Memory B cell (primary cell): ENCODE measurements around the gene CARS2.

Experiments used
- ATAC-seq: fragments of 150-1000 bp; cut with Tn5 transposase; 2 replicates; pipeline ENCODE4 v1.10.0; 2021; ENCODE audit warnings: low read depth, mild to moderate bottlenecking, moderate library complexity
- DNase-seq, 2 donors: peaks; one replicate each; pipeline ENCODE4 v3.0.0; 2022; ENCODE audit warnings: low spot score in 2 of 2
- H3K27ac Mint-ChIP-seq: one replicate; pipeline ENCODE4 v1.8.0; 2022; ENCODE audit warnings: mild to moderate bottlenecking, moderate library complexity, mixed read lengths
- H3K27me3 Mint-ChIP-seq: one replicate; pipeline ENCODE4 v1.8.0; 2022; ENCODE audit warnings: mixed read lengths
- H3K36me3 Mint-ChIP-seq: one replicate; pipeline ENCODE4 v1.8.0; 2022; ENCODE audit warnings: mild to moderate bottlenecking, mixed read lengths
- H3K4me1 Mint-ChIP-seq: one replicate; pipeline ENCODE4 v1.8.0; 2022; ENCODE audit warnings: mixed read lengths
- H3K4me3 Mint-ChIP-seq: one replicate; pipeline ENCODE4 v1.8.0; 2022; ENCODE audit warnings: mild to moderate bottlenecking, moderate library complexity, mixed read lengths
- H3K9me3 Mint-ChIP-seq: one replicate; pipeline ENCODE4 v1.8.0; 2022; ENCODE audit warnings: mixed read lengths

Gene CARS2

DNA sequence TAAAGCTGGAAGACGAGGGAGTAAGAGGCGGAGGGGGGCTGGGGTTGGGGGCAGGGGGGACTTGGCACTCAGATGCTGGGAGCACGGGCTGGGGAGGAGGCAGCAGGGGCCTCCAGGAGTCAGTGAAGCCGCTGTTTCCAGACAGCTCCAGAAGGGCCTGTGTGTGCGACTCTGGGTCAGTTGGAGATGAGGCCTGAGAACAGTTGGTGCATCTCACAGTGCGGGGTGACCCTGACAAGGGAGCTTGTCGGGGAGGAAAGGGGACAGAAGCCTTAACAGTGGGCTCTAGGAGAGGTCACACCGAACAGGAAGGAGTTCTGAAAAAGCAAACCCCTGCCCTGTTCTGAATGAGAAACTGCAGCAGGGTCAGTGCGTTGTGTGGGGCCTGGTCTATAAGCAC is 79.4 kb downstream of the CARS2 start:
- H3K27ac Mint-ChIP-seq, result no peak overlapping the region
- ATAC-seq (no peak), DNase-seq (no peak)
- H3K36me3 Mint-ChIP-seq, result peaks cover 32% of the 10 kb centered on the region
- H3K27me3 Mint-ChIP-seq, result no peaks in the 10 kb centered on the region
- no peak overlapping the region for H3K4me3 Mint-ChIP-seq
- no peaks in the 10 kb centered on the region for H3K9me3 Mint-ChIP-seq
- peaks cover 15% of the 10 kb centered on the region for H3K4me1 Mint-ChIP-seq

DNA sequence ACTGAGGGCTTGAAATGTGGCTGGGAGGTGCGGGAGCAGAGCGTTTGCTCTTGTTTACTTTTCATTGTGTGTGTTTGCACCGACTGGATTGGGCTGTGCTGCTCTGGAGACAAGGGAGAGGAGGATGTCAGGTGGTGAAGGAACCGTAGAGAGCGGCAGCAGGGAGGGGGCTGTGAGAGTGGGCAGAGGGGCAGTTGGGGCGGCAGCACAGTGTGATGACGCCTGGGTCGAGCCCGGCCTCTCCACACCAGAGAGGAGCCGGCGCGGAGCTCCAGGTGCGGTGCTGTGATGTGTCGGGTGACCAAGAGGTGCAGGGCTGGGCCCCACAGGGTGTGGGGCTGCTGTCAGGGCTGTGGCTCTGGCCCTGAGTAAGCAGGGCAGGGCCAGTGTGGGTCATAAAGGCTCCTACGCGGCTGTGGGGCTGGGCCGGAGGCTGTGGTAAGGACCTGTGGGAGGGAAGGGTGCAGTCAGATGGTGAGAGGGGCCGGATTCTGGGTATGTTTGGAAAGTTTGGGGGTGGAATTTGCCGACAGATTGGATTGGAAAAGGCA is 80.1 kb downstream of the CARS2 start:
- no peak for ATAC-seq

DNA sequence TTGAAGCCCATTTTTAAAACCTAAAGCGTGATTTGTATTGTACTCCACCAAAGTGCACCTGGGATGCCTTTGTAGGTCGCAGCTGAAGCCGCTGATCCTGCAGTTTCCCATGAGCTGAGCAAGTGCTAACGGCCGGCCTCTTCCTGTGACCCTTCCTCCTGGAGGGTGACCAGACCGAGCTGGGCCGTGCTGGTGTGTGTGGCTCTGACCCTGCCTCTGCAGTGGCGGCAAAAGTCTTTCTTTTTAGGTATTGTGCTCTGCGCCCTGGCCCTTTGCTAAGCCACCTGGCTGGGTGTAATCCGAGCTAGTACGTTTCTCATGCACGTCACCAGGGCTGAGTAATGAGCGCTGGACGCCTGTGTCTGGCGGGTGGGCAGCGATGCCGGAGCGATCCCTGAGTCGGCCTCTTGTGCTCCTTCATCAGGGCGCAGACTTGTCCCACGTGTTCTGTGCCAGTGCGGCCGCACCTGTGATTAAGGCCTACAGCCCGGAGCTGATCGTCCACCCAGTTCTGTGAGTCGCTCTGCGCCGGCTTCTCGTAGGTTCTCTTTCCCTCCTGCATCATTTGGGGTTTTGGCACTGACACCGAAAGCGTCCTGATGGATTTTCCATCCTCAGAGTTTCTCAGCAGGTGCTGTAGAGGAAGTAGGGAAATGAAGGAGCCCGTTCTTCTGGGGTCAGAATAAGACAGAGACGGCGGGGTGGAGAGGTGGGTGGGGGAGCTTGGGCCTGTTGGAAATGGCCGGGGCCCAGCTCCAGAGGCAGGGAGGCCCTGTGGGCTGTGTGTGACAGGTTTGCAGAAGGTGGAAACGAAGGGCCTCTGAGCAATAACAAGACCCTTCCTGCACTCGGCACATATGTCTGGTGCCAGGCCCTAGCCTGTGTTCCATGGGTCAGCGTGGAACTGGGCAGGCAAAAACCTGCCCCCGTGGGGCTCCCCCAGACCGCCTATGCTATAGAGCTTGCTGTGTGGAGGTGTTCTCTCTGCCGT is 80.9 kb downstream of the CARS2 start:
- H3K27me3 Mint-ChIP-seq, result no peaks in the 10 kb centered on the region
- no peak for ATAC-seq
- no peak for DNase-seq
- H3K27ac Mint-ChIP-seq, result peak overlapping the region; percentile 3
- no peaks in the 10 kb centered on the region for H3K9me3 Mint-ChIP-seq
- peaks cover 27% of the 10 kb centered on the region for H3K36me3 Mint-ChIP-seq
- H3K4me3 Mint-ChIP-seq, result no peak overlapping the region
- peaks cover 14% of the 10 kb centered on the region for H3K4me1 Mint-ChIP-seq

More for the DNA sequence above, 80.1 kb downstream of the CARS2 start:
- peaks cover 14% of the 10 kb centered on the region for H3K4me1 Mint-ChIP-seq
- H3K27me3 Mint-ChIP-seq, result no peaks in the 10 kb centered on the region
- no peaks in the 10 kb centered on the region for H3K9me3 Mint-ChIP-seq
- peaks cover 32% of the 10 kb centered on the region for H3K36me3 Mint-ChIP-seq
- H3K4me3 Mint-ChIP-seq, result no peak overlapping the region
- peak overlapping the region; percentile 3 for H3K27ac Mint-ChIP-seq
- DNase-seq, result no peak

DNA sequence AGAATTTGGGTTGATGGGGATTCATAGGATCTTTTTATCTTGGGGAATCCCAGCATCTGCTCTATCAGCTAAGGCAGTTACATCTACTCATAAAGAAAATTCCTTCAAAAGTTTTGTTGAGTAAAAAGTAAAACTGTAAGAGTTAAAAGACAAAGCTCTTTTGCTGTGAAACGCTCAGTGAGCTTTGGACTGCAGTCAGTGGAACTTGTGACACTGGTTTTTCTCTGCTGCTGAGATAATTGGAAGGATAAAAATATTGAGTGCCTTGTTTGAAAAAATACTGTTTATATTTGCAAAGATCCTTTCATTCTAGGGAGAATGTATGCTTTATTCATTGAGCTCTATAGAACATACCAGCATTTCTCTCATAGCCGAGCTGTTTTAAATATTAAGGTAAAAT is 85.3 kb downstream of the CARS2 start:
- no peak overlapping the region for H3K4me3 Mint-ChIP-seq
- DNase-seq, result no peak
- peaks cover 14% of the 10 kb centered on the region for H3K4me1 Mint-ChIP-seq

DNA sequence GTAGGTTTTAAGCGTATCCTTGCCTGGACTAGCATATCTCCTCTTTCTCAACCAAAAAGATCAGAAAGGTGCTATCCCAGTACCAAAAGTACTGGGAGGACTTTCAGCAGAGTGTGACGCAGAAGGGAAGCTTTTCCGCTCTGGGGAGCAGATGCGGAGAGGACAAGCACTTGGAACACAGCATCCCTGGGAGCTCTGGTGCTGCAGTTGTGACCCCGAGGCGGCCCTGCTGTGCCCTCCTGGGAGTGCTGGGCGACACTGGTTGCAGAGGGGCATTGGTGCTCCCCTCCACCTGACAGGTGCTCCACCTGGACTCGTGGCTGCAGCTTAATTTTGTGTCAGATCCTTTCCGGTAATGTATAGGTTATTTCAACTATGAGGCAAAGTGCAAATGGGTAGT is 87.1 kb downstream of the CARS2 start:
- DNase-seq, result no peak
- H3K4me3 Mint-ChIP-seq, result no peak overlapping the region
- peaks cover 7% of the 10 kb centered on the region for H3K36me3 Mint-ChIP-seq
- peaks cover 14% of the 10 kb centered on the region for H3K4me1 Mint-ChIP-seq
- no peaks in the 10 kb centered on the region for H3K27me3 Mint-ChIP-seq
- no peak overlapping the region for H3K27ac Mint-ChIP-seq
- ATAC-seq, result no peak
- H3K9me3 Mint-ChIP-seq, result no peaks in the 10 kb centered on the region

More for the DNA sequence above, 85.3 kb downstream of the CARS2 start:
- Mint-ChIP-seq H3K27ac (no peak overlapping the region), H3K27me3 (no peaks in the 10 kb centered on the region), H3K36me3 (peaks cover 7% of the 10 kb centered on the region), H3K9me3 (no peaks in the 10 kb centered on the region)
- ATAC-seq, result no peak

DNA sequence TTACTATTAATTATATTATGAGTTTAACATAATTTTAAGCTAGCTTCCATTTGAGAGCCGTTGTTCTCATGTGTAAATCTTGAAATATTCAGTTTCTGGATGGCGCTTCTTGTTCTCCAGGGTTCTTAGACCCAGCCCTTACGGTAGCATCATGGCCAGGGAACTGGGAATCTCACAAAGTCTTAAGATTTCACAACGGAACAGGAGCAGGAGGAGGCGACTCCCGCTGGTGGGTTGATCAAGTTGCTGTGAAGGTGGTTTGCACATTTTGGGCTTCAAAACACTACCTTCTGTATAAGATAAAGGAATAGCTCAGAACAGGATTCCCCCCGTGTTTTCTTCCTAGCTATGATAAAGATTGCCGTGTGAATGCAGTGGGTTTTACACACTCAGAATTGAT is 87.7 kb downstream of the CARS2 start:
- no peak overlapping the region for H3K27ac Mint-ChIP-seq
- no peak overlapping the region for H3K4me3 Mint-ChIP-seq
- no peaks in the 10 kb centered on the region for H3K27me3 Mint-ChIP-seq
- peaks cover 14% of the 10 kb centered on the region for H3K4me1 Mint-ChIP-seq
- ATAC-seq (no peak), DNase-seq (no peak)
- H3K9me3 Mint-ChIP-seq, result no peaks in the 10 kb centered on the region
- peaks cover 7% of the 10 kb centered on the region for H3K36me3 Mint-ChIP-seq

DNA sequence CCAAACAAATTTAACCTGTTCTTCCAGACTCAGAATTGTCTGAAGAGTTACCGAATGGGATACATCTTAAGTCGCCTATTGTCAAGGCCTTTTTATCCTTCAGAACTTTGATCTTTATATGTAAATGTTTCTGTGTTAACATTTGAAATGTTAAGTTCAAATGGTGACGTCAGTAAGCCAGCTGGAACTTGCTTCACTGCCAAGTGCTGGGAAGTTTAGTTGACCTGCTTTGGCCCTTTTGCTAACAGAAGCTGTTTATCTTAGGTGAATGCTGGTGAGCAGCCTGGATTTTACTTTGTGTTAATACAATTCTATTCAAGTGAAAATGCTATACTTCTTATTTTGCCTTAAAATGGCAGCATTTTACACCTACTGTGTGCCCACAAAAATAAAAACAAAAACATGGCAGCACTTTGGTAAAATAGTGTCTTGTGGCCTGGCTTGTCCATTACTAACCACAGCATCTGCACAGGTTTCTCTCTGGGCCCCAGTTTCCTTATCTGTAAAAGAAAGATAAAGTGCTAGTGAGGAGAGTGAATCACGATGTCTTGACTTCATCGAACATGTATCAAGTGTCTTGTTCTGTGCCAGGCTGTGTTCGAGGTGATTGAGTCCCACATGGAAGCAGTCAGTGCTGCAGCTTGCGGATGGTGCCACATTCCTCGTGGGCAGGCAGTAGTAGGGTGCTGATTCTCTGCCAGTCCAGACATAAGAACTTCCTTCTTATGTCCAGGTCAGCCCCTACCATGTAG is 88.4 kb downstream of the CARS2 start:
- Mint-ChIP-seq H3K9me3 (no peaks in the 10 kb centered on the region), H3K27ac (no peak overlapping the region), H3K4me1 (peaks cover 10% of the 10 kb centered on the region), H3K27me3 (no peaks in the 10 kb centered on the region), H3K36me3 (peaks cover 2% of the 10 kb centered on the region), H3K4me3 (no peak overlapping the region)
- ATAC-seq (no peak), DNase-seq (no peak)

DNA sequence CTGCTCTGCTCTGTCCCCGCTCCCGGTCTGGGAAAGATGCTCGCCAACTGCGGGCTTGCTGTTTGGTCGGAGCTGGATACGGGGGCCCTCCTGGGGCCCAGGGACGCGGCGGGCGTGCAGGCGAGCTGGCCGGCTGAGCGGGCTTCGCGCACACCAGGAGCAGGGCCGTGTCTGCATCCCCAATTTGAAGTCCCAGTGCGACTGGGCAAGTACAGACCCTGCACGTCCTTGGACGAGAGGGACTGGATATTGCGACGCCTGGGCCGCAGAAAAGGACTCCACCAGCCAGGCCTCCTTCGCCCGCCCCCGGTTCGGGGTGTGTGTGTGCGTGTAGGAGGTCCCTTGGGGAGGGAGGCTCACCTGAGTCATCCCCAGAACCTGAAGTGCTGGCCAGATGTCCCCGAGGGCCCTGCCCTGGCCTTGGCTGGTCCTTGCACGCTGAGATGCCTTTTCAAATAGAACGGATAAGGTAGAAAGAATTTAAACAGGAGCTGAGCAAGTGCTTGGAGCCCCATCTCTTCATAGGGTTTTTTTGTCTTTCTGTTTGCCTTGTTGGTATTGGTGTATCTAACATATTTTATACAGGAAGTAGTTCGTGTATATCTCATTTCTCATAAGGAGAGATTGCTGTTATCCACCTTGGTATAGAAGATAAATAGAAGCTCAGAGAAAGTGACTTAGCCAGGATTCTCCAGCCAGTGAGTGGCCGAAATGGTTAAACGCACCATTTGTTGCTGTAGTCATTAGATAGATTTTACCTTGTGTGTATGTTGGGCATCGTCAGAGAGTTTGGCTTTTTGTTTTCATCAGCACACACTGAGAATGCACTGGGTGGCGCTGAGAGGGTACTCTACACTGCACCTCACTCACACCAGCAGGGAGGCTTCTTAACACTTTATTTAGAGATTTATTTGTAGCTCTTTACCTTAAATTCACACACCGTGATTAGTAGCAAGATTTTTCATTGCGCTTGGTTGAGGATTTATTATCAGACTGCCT is 89.5 kb downstream of the CARS2 start:
- DNase-seq, result peak; percentile 14 to 27

DNA sequence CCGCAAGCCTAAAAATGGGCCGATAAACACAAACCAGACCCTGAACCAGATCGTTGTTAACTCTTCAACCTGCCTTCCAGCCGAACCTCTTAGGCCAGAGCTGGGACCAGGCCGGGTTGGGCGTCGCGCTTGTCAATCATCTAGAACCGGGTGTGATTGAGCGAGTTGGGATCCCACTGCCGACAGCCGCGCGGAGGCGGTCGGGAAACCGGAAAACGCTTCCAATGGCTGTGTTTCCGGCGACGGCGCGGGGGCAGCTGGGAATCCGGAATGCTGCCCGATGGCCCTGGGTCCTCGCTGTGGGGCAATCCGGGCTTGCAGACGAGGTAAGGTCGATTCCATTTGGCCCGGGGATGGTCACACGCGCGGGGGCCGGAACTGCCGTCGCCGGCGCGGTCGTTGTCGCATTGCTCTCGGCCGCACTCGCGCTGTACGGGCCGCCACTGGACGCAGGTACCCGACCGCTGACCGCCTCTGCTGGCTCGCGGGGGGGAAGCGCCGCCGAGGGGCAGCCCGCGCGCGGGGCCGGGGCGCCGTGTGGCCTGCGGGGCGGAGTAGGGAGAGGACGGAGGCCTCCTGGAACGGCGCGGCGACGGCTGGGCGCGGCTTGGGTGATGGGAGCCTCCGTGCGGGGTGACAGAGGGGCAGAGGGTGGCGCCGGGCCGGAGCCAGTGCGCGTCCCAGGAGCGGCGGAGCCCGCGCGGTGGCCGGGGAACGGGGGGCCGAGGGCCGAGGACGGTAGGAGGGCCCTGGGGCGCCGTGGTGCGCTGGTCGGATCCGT is 90.4 kb downstream of the CARS2 start, which contains the start of gene NAXD:
Gene NAXD, plus strand, starts transcription at position 224 of the 781 bp plus-strand sequence. Its CDS starts 57 bp downstream, at position 281.
- Mint-ChIP-seq H3K27me3 (no peaks in the 10 kb centered on the region), H3K4me3 (peak within 1 kb of the TSS; percentile 95), H3K4me1 (peaks cover 15% of the 10 kb centered on the region), H3K9me3 (no peaks in the 10 kb centered on the region), H3K36me3 (no peaks in the 10 kb centered on the region), H3K27ac (peak within 1 kb of the TSS; percentile 79)
- DNase-seq (peak; percentile 49 to 61), ATAC-seq (peak; percentile 73)

More for the DNA sequence above, 89.5 kb downstream of the CARS2 start:
- Mint-ChIP-seq H3K4me1 (peaks cover 12% of the 10 kb centered on the region), H3K4me3 (peak overlapping the region; percentile 95), H3K27me3 (no peaks in the 10 kb centered on the region), H3K9me3 (no peaks in the 10 kb centered on the region), H3K36me3 (no peaks in the 10 kb centered on the region), H3K27ac (peak overlapping the region; percentile 79)
- peak; percentile 49 for ATAC-seq

DNA sequence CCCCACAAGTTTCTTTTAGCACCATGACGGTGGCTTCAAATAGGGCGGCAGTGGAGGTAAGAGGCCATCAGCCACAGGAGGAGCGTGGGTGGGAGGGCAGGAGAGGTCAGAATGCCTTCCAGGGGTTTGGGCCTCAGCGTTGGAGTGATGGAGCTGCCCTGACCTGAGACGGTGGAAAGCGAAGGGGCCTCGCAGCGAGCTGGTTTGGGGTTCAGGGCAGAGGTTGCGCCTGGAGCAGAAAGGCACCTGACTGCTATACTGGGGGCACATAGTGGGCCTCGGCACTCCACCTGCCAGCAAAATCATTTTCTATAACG is 91.0 kb downstream of the CARS2 start:
- Mint-ChIP-seq H3K36me3 (no peaks in the 10 kb centered on the region), H3K27ac (peak overlapping the region; percentile 79), H3K27me3 (no peaks in the 10 kb centered on the region), H3K9me3 (no peaks in the 10 kb centered on the region), H3K4me1 (peaks cover 16% of the 10 kb centered on the region), H3K4me3 (peak overlapping the region; percentile 95)
- DNase-seq, result no peak
- no peak for ATAC-seq

DNA sequence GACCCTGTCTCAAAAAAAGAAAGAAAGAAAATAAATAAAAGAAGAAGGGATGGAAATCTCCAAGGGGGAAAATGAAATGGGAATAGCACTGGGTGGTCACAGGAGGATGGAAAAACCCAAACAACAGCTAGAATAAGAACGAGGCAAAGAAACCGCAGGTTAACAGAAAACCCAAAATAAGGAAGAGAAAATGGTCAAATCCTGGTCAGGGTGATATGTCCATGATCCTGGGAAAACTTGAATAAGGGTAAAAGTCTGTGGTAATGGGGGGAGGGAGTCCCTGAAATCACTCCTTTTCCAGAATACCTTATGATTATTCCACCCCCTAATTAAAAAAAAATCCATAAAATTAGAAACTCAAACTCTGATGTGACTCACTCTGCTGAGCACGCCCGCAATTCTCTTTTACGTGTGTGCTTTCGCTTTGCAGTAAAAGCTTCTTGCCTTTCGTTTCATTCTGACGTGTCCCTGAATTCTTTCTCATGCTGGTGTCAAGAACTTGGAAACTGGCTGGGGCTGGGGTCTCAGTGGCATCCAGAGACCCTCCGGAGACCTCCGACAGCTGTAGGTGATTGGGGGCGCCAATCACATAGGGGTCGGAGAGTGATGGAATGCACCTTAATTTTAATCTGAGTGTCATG is 94.8 kb downstream of the CARS2 start:
- DNase-seq (no peak), ATAC-seq (peak; percentile 45)
- Mint-ChIP-seq H3K9me3 (no peaks in the 10 kb centered on the region), H3K4me3 (peak overlapping the region; percentile 76), H3K27ac (peak overlapping the region; percentile 14), H3K36me3 (no peaks in the 10 kb centered on the region), H3K4me1 (peaks cover 8% of the 10 kb centered on the region), H3K27me3 (no peaks in the 10 kb centered on the region)

DNA sequence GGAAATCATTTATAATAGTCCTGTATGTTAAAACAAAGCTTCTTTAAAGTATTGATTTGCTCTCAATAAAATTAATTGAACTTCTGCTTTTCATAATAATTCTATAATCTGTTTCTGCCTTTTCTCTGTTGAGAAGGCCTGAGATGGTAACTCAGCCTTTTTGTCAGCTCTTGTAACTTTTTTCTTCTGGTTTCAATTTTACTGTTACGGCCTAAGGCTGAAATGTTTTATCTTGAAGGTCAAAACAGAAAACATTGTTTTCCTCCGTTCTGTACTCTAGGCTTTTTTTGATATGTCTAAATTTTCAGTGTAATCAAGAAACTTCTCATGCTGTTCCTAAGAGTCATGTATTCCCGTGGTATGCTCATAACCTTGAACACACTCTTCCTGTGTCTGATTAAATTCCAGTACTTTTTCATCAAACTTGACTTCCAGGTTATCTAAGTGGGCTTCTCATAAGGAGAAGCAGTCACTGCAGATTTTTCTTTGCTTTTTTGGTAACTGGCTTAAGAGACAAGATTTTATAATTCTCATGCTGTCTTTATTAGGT is 98.2 kb downstream of the CARS2 start:
- ATAC-seq (no peak), DNase-seq (no peak)
- Mint-ChIP-seq H3K9me3 (no peaks in the 10 kb centered on the region), H3K4me1 (peaks cover 8% of the 10 kb centered on the region), H3K27ac (no peak overlapping the region), H3K4me3 (no peak overlapping the region), H3K36me3 (no peaks in the 10 kb centered on the region), H3K27me3 (no peaks in the 10 kb centered on the region)
